Smooth muscle cell of bladder (primary cell): ENCODE data around the gene SYNE3. TPM values are rescaled to one million over a fixed set of nuclear protein-coding genes. Genes with fewer than 3 reads are reported as not detected.

Source experiments
- total RNA-seq: library from RNA; depleted of rRNA; stranded (reverse); fragments of >200 nt; gene quantifications from 2 replicates; pipeline ENCODE4 v1.2.3, GENCODE V29; 2014

The SYNE3 gene
- total RNA-seq: 5.7 and 7.1 TPM in 2 replicates

DNA sequence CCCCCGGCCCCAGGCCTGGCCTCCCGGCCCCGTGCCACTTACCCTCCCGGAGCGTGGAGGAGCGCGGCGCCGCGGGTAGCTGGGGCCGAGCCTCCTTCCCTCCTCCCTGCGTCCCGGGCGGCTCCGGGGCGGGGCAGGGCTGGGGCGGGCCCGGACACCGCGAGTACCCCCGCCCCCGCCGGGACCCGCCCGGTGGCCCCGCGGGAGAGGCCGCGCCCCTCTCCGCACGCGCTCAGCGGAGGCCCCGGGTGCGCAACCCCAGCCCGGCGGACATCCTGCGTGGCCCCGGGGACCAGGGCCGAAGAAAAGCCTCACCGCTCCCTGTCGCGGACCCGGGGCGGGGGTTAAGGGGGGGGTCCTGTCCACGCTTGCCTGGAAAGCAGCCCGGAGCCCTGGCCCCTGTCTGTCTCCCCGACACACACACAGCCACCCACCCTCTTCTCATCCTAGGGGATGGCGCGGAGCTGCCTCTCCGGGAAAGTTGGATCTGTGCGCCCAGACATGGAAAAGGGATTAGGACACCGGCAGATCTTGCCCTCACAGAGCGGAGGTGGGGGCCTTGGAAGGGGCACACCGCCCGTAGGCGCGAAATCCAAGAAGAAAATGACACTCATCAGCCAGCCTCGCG, at the start of gene SYNE3:
TSS of gene SYNE3 (minus strand) at position 97 of the 628 bp plus-strand sequence. CDS start 40,829 bp downstream, outside the sequence.

GRCh38 chr14:95534299-95535225, 18.1 kb upstream of the SYNE3 start, which contains the start of gene GLRX5:
TSS of gene GLRX5 (plus strand) at chr14:95535050. CDS start at chr14:95535090, 40 bp downstream.

Other genes starting within 250 kb of the SYNE3 start
- 1.9 and 2.1 TPM in 2 replicates for gene CLMN, start 196.7 kb downstream of the SYNE3 start, total RNA-seq
- gene GLRX5, start 18.4 kb upstream of the SYNE3 start, total RNA-seq: 25.9 and 28.1 TPM in 2 replicates
- gene TCL1B, start 169.8 kb upstream of the SYNE3 start, total RNA-seq: not detected in 2 replicates
- not detected in 2 replicates for gene TCL1A, start 197.5 kb upstream of the SYNE3 start, total RNA-seq